ENCODE measurements around the gene DLEC1. TPM values are rescaled to one million over a fixed set of nuclear protein-coding genes. Genes with fewer than 3 reads are reported as not detected.
"Not testable (repeated sequence)": the region's sequence is repeated elsewhere in the genome, so short reads cannot be mapped to it uniquely, and the experiment has no call there.

DLEC1 gene
- total RNA-seq, 1 experiment from 2014 or later: not detected

DNA sequence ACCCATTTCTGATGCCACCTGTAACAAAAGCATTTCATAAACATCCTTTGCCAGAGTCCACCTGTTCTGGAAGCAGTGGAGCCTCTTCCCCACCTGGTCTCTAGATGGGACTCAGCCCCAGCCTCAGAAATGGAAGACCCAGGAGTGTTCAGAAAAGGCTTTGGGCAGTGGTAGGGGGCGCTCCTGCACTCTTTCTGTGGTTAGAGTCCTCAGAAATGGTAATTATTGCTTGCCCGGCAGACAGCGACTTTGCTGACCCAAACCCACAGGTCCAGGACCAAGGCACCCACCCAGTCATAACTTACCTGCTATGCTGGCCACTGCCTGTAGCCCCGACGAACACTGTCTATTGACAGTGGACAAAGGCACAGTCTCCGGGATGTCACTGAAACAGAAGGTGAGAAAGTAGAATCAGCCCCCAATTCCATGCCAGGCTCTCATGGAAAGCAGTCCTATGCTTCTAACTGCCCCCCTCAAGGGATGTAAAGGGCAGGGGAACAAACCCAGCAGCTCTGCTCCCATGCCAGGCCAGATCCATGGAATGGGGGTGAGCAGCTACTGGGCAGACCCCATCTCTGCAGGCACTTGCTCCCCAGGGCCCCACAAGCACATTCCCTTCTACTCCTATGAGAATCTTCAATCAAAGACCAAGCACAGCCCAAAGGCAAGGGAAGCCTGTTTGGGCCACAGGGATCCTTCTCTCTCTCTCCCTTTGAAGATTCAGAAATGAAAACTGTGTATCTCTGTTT is 92.8 kb downstream of the DLEC1 start:
- H3K27ac ChIP-seq: no peak overlapping the region
- H3K9me3 ChIP-seq (replicated peaks): no peaks in the 10 kb centered on the region
- H3K4me3 ChIP-seq: no peak overlapping the region
- peak in 1 of 2 experiments; percentile 17 for DNase-seq
- peaks cover 3% of the 10 kb centered on the region; the same call in 1 of the 2 replicates for H3K36me3 ChIP-seq
- no peaks in the 10 kb centered on the region for H3K27me3 ChIP-seq
- H3K4me1 ChIP-seq: no peaks in the 10 kb centered on the region

DNA sequence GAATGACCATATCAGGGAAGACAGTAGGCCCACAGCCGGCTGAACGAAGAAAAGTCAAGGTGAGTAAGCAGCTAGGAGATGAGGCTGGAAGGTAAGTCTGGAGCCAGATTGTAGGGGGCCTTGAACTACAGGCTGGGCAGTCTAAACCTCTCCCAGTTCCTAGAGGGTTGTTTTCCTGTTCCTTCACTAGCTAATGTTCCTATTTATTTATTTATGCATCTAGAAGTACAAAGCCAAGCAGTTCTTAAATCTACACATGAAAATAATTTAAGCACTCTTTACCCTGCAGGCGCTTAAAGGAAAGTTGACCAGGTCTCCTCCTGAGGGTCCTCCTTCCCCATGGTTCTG is 94.2 kb downstream of the DLEC1 start:
- H3K36me3 ChIP-seq: peaks cover 3% of the 10 kb centered on the region; the same call in 1 of the 2 replicates
- H3K4me1 ChIP-seq: no peaks in the 10 kb centered on the region
- DNase-seq: no peak
- H3K9me3 ChIP-seq (replicated peaks): no peaks in the 10 kb centered on the region
- H3K27me3 ChIP-seq: no peaks in the 10 kb centered on the region
- H3K27ac ChIP-seq: no peak overlapping the region
- H3K4me3 ChIP-seq: no peak overlapping the region

DNA sequence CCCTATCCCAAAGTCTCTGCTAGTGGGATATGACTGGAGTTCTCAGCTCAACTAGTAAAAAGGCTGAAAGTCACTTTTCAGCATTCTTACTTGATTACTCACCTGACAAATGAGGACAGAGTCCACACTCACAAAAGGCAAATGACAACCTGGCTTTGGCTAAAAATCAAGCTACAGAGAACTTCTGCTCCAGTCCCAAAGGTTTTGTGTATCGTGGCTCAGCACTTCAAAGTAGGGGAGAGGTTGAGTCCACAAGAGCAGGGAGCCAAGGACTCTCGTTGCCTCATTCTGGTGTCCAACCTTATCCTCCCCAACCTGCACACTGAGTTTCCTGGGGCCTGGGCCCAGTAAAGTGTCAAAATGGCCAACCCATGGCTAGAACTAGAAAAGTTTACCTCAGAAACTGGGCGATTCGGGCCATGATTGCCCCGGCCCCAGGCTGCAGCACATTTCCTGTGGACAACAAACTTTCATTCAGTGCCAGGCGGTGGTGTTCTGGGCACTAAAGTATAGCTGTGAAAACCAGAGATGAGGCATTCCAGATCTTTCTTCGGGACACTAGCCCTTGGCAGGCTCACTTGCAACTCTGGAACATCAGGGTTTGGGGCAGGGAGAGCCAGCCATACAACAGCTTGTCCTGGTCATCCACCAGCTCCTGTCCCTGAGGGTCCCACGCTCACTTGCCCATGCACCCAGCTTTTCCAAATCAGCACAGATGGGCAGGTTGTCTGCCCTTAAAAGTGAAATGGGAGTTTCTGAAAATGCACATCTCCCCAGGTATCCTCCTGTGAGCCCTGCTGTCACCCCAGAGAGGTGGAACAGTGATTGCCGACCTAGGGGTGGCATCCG is 94.8 kb downstream of the DLEC1 start:
- Histone ChIP-seq H3K4me1 (no peaks in the 10 kb centered on the region), H3K4me3 (no peak overlapping the region), H3K27me3 (no peaks in the 10 kb centered on the region), H3K27ac (no peak overlapping the region), H3K9me3 (replicated peaks) (no peaks in the 10 kb centered on the region), H3K36me3 (peaks cover 3% of the 10 kb centered on the region; the same call in 1 of the 2 replicates)
- DNase-seq: no peak

DNA sequence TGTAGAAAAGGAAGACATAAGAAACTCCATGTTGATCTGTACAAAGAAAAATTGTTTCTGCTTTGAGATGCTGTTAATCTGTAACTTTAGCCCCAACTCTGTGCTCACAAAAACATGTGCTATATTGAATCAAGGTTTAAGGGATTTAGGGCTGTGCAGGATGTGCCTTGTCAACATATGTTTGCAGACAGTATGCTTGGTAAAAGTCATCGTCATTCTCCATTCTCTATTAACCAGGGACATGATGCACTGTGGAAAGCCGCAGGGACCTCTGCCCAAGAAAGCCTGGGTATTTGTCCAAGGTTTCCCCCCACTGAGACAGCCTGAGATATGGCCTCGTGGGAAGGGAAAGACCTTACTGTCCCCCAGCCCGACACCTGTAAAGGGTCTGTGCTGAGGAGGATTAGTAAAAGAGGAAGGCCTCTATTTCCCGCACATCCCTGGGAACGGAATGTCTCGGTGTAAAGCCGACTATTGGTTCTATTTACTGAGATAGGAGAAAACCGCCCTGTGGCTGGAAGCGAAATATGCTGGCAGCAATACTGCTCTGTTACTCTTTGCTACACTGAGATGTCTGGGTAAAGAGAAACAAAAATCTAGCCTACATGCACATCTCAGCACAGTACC is 95.6 kb downstream of the DLEC1 start:
- not testable (repeated sequence) for H3K9me3 ChIP-seq (replicated peaks); H3K4me1 ChIP-seq; H3K36me3 ChIP-seq; H3K27ac ChIP-seq; H3K27me3 ChIP-seq; H3K4me3 ChIP-seq; DNase-seq

DNA sequence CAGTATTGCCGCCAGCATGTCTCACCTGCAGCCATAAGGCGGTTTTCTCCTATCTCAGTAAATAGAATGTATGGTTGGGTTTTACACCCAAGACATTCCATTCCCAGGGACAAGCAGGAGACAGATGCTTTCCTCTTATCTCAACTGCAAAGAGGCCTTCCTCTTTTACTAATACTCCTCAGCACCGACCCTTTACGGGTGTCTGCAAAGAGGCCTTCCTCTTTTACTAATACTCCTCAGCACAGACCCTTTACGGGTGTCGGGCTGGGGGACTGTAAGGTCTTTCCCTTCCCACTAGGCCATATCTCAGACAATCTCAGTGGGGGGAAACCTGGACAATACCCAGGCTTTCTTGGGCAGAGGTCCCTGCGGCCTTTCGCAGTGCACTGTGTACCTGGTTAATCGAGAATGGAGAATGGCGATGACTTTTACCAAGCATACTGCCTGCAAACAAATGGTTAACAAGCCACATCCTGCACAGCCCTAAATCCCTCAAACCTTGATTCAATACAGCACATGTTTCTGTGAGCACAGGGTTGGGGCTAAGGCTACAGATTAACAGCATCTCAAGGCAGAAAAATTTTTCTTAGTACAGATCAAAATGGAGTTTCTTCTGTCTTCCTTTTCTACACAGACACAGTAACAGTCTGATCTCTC is 96.7 kb downstream of the DLEC1 start:
- H3K4me3 ChIP-seq: peak overlapping the region; percentile 87
- not testable (repeated sequence) for DNase-seq; H3K27me3 ChIP-seq; H3K9me3 ChIP-seq (replicated peaks); H3K36me3 ChIP-seq; H3K4me1 ChIP-seq
- H3K27ac ChIP-seq: peak overlapping the region; percentile 18; the same call in 1 of the 2 replicates

DNA sequence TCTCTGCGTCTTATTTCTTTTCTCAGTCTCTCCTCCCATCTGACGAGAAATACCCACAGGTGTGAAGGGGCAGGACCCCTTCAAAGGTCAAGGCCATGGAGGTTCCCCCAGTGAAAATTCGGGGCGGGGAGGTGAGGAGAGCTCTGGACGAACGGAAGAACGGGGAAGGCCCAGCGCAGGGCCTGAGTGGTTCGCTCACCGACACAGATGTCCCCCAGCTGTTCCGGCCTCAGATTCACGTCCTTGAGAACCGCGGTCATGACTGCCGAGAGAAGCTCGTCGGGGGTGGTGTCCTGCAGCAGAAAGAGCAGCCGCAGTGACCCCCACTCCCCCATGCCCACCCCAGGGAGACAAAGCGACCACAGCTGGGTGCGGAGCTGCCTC is 97.4 kb downstream of the DLEC1 start:
- Histone ChIP-seq H3K36me3 (no peaks in the 10 kb centered on the region), H3K27me3 (no peaks in the 10 kb centered on the region), H3K4me3 (peak overlapping the region; percentile 87), H3K4me1 (no peaks in the 10 kb centered on the region), H3K27ac (peak overlapping the region; percentile 18), H3K9me3 (replicated peaks) (no peaks in the 10 kb centered on the region)
- peak; percentile 49 to 50 for DNase-seq

DNA sequence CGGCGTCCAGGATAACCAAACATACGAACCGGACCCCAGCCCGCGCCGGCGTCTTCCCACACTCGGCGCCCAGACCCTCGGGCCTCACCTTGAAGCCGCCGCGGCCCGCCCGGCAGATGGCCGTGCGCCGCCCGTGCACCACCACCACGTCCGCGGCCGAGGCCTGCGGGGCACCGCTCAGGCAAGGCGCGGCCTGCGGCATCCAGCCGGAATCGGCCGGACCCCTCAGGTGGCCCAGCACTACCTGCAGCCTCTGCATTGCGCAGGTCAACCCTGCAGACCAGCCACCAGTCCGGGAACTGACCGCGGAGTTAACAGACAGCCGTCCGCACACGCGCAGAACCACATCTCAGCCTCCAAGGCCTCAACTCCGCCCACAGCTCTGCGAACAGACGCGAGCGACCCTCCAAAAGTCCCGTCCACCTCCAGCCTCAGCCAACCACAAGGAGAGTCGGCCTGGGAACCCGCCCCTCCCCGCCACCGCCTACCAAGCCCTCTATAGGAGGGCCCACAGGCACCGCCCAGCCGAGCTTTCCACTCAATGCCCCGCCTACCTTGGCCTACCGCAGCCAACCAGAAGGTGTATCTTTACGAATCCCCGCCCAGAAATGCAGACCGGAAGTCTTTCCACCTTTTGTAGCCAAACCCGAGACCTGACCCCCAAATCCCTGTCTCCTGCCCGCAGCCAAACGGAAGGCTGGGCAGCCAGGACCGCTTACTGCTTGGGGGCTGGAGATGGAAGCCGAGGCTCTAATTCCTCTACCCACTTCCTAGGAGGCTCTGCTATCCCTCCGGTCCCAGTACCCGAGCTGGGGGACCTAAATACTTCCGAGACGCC is 98.0 kb downstream of the DLEC1 start, which contains the start of gene ACAA1:
TSS of gene ACAA1 (minus strand) at position 351 of the 838 bp plus-strand sequence. CDS start at position 259, 92 bp downstream.
- DNase-seq: peak; percentile 97
- Histone ChIP-seq H3K9me3 (replicated peaks) (no peaks in the 10 kb centered on the region), H3K36me3 (no peaks in the 10 kb centered on the region), H3K4me1 (no peaks in the 10 kb centered on the region), H3K27ac (peak within 1 kb of the TSS; percentile 36), H3K27me3 (no peaks in the 10 kb centered on the region), H3K4me3 (peak within 1 kb of the TSS; percentile 87)

DNA sequence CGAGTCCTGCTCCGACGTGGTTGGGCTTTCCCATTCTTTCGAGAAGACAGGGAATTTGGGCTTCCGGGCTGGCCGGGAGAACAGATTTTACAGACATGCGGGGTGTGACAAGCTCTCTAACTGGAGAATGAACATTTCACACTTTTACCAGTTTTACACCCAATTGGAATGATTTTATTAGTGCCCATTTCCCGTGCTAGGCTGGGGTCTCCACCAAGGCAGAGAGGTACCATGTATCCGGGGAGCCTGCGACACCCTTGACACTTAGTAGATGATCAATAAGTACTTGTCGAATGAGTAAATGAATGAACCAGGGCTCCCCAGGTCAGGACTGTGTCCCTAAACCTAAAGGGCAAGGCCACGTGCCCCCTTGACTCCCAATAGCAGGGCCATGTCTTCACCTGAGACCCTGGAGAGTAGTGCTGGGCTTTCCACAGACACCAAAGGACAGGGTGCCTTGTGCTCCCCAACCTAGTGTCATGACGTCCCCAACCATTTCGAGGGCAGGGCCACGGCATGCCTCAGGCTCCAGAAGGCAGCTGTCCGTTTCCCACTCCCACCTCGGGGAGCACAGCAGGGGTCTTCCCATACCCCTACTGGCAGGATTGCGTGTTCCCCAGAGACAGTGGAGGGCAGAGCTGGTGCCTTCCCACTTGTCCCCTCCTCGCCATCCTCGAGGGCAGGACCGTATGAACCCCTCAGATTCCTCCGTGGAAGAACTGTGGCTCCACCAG is 98.8 kb downstream of the DLEC1 start:
- H3K9me3 ChIP-seq (replicated peaks): no peaks in the 10 kb centered on the region
- H3K4me1 ChIP-seq: no peaks in the 10 kb centered on the region
- DNase-seq: no peak
- peak overlapping the region; percentile 87 for H3K4me3 ChIP-seq
- peak overlapping the region; percentile 46; the same call in 1 of the 2 replicates for H3K27ac ChIP-seq
- H3K36me3 ChIP-seq: no peaks in the 10 kb centered on the region
- H3K27me3 ChIP-seq: no peaks in the 10 kb centered on the region

DNA sequence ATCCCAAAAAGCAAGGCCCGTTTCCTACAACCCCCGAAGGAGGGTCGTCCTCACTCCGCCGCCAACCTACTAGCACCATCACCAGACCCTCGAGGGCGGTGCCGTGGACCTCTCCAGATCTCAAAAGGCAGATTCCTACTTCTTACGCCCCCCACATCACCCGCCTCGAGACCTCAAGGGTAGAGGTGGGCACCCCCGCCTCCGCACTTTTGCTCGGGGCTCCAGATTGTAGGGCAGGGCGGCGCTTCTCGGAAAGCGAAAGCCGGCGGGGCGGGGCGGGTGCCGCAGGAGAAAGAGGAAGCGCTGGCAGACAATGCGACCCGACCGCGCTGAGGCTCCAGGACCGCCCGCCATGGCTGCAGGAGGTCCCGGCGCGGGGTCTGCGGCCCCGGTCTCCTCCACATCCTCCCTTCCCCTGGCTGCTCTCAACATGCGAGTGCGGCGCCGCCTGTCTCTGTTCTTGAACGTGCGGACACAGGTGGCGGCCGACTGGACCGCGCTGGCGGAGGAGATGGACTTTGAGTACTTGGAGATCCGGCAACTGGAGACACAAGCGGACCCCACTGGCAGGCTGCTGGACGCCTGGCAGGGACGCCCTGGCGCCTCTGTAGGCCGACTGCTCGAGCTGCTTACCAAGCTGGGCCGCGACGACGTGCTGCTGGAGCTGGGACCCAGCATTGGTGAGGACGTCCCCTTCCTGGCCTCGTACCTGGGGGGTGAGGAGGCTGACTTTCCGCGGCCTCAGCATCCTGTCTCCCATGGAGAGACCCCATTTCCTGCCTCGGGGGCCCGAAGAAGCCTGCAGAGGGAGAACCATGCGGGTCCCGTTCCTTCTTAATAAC is 99.6 kb downstream of the DLEC1 start, which contains the start of gene MYD88:
TSS of gene MYD88 (plus strand) at position 313 of the 842 bp plus-strand sequence. CDS start at position 353, 40 bp downstream.
- peak; percentile 22 for DNase-seq
- Histone ChIP-seq H3K9me3 (replicated peaks) (no peaks in the 10 kb centered on the region), H3K4me1 (no peaks in the 10 kb centered on the region), H3K27ac (peak within 1 kb of the TSS; percentile 46; the same call in 1 of the 2 replicates), H3K27me3 (no peaks in the 10 kb centered on the region), H3K36me3 (no peaks in the 10 kb centered on the region), H3K4me3 (peak within 1 kb of the TSS; percentile 87)

DNA sequence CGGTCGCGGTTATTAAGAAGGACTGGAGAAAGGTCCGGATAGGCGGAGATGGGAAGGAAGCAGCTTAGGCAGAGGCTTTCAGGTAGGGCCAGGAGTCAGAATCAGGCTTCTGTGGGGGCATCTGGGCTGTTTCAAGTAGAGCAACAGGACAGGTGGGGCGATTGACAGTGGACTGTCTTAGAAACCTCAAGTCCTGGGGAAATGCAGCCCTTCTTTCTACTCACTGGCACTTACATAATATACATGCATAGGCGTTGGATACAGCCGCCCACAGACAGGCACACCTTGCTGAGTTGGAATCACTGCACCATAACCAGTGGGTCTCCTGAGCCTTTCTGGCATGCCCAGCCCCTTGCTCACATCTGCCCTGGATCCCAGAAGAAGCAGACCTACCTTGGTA is 100.2 kb downstream of the DLEC1 start:
- no peak for DNase-seq
- H3K9me3 ChIP-seq (replicated peaks): no peaks in the 10 kb centered on the region
- H3K4me3 ChIP-seq: peak overlapping the region; percentile 87
- H3K36me3 ChIP-seq: no peaks in the 10 kb centered on the region
- no peak overlapping the region for H3K27ac ChIP-seq
- no peaks in the 10 kb centered on the region for H3K4me1 ChIP-seq
- H3K27me3 ChIP-seq: no peaks in the 10 kb centered on the region

DNA sequence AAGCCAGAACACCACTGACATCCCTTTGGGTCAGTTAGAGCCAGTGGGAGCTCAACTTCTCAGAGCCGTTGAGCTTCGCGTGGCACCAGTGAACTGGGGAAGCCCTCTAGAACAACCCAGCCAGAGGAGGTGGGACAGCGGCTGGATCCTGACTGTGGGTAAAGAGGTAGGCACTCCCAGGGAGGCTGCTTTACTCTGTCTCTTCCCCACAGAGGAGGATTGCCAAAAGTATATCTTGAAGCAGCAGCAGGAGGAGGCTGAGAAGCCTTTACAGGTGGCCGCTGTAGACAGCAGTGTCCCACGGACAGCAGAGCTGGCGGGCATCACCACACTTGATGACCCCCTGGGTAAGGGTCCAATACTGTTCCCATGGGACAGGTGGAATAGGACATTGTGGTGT is 100.6 kb downstream of the DLEC1 start:
- no peaks in the 10 kb centered on the region for H3K27me3 ChIP-seq
- H3K36me3 ChIP-seq: no peaks in the 10 kb centered on the region
- no peaks in the 10 kb centered on the region for H3K4me1 ChIP-seq
- DNase-seq: no peak
- H3K27ac ChIP-seq: no peak overlapping the region
- no peaks in the 10 kb centered on the region for H3K9me3 ChIP-seq (replicated peaks)
- no peak overlapping the region for H3K4me3 ChIP-seq

DNA sequence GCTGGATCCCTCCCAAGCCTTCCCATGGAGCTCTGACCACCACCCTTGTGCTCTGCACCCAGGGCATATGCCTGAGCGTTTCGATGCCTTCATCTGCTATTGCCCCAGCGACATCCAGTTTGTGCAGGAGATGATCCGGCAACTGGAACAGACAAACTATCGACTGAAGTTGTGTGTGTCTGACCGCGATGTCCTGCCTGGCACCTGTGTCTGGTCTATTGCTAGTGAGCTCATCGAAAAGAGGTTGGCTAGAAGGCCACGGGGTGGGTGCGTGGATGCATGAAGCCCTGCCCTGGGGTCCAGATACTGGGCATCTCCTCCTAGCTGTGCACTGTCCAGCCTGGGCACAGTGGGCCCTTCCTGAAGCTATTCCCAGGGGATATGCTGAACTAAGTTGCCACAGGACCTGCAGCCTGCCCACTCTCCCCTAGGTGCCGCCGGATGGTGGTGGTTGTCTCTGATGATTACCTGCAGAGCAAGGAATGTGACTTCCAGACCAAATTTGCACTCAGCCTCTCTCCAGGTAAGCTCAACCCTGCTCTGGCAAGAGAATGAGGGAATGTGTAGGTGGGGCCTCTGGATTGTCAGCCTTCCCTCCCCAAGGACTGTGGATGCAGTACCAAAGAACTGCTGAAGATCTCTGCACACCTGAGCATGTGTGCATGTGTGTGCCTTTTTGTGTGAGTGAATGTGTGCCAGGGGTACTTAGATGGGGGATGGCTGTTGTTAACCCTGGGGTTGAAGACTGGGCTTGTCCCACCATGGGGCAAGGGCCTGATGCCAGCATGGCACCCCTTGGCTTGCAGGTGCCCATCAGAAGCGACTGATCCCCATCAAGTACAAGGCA is 101.5 kb downstream of the DLEC1 start:
- Histone ChIP-seq H3K4me3 (no peak overlapping the region), H3K27me3 (no peaks in the 10 kb centered on the region), H3K27ac (no peak overlapping the region), H3K36me3 (no peaks in the 10 kb centered on the region), H3K4me1 (no peaks in the 10 kb centered on the region), H3K9me3 (replicated peaks) (no peaks in the 10 kb centered on the region)
- DNase-seq: no peak
